Neutrophil (primary cell): ENCODE measurements around the gene ACVR2B.

Source experiments
- H3K27ac ChIP-seq: fragments of 200-600 bp; sonication (generic); 2 replicates; pipeline ENCODE4 v1.5.1; 2016; ENCODE audit warnings: mild to moderate bottlenecking, moderate library complexity
- H3K27me3 ChIP-seq: fragments of 200-600 bp; sonication (generic); 2 replicates; pipeline ENCODE4 v1.6.0; 2016; ENCODE audit warnings: mild to moderate bottlenecking
- H3K36me3 ChIP-seq: fragments of 200-600 bp; sonication (generic); 2 replicates; pipeline ENCODE4 v1.5.1; 2017
- H3K4me1 ChIP-seq, 2 experiments: fragments of 200-600 bp in 1 of 2; sonication (generic) in 1 of 2; 1 replicate in 1 of 2; 2 replicates in 1 of 2; pipeline versions ENCODE4 v1.5.1 to v1.6.1; 2013 to 2016; ENCODE audit warnings: low read depth in 1 of 2, low read length in 1 of 2, mild to moderate bottlenecking in 1 of 2, moderate library complexity in 1 of 2; ENCODE audit not compliant: control insufficient read depth in 1 of 2, insufficient read depth in 1 of 2
- H3K4me3 ChIP-seq, 2 experiments: fragments of 200-600 bp in 1 of 2; sonication (generic) in 1 of 2; 1 replicate in 1 of 2; 2 replicates in 1 of 2; pipeline ENCODE4 v1.5.1; 2013 to 2016; ENCODE audit warnings: low read depth in 1 of 2, low read length in 1 of 2, mild to moderate bottlenecking in 1 of 2, moderate library complexity in 1 of 2
- H3K9me3 ChIP-seq: fragments of 200-600 bp; sonication (generic); 2 replicates; pipeline ENCODE4 v1.5.1; 2016
- CTCF ChIP-seq: fragments of 200-600 bp; sonication (generic); IDR thresholded peaks from 2 replicates; pipeline ENCODE4 v1.5.1; 2016; ENCODE audit warnings: antibody characterized with exemption

The ACVR2B gene

GRCh38 chr3:38454178-38454883 is 641 bp downstream of the ACVR2B start:
- Histone ChIP-seq H3K4me1 (peaks cover 24 to 25% of the 10 kb centered on the region in 2 experiments), H3K36me3 (no peaks in the 10 kb centered on the region), H3K4me3 (peak overlapping the region; percentile 59 to 66), H3K9me3 (no peaks in the 10 kb centered on the region), H3K27me3 (peaks cover 82% of the 10 kb centered on the region), H3K27ac (no peak overlapping the region)
- no peak for TF ChIP-seq CTCF

DNA sequence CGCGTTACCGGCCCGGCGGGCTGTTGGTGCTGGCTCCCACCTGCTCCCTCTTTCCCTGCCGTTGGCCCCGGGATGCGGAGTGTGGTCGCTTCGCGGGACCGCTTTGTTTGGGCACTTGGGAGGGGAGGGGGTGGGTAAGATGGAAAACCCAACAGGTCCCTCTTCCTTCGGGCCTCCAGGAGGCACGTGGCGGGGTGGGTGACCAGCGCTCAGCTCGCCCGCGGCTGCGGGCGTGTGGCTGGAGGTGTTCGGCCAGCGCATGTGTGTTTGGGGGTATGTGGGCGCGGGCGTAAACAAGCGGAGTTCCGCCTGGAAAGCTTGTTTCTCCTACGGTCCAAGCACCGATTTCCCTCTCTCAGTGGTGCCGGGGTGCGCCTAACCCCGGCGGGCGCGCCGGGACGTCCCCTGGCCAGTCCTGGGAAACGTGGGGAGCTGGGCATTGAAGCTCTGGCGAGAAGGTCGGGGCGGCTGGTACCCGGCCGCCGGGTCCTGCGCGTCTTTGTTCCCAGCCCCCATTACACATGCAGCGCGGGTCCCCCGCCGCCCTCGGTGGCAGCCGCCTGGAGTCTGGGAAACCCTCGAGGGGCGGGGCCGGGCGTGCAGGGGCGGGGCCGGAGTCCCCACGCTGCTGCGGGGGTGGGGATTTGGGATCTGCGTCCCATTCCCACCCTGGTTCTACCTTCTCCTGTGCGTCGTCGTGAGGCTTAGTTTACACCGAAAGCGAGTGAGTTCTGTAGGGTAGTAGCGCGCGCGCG is 1.4 kb downstream of the ACVR2B start:
- Histone ChIP-seq H3K4me1 (peaks cover 24 to 25% of the 10 kb centered on the region in 2 experiments), H3K27me3 (peaks cover 80% of the 10 kb centered on the region), H3K27ac (no peak overlapping the region)

DNA sequence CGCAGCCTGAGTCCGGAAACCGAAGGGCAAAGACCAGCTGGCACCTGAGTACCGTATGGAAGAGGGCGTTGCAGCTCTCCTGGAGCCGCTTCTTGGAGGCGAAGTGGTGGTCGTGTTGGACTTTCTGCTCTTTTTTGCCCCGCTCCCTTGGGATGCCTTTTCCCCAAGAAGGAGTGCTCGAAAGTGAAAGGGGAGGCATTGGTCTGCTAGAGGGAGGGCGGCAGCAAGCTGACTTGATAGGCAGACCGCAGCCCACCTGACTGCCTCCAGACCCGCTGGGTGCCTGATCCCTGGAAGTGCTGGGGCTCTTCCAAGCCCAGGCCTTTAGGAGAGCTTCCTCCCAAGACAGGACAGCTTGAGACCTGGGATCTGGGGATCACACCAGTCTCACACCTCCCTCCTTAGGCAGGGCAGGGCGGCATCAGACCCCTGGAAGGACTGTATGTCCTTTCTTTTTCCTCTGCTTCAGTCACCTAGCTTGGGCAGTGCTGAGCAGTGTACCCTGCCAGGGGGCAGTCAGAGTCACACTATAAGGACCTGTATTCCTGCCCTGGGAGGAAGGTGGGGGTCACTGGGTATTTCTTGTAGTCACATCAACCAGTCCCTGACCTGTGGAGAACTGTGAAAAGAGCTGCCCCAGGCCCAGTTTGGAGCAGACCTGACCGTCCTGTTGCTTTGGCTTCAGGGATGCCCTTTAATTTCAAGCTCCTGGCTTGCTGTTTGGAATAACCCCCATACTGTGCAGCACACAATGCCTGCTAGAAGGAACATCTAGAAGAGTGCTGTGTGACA is 2.1 kb downstream of the ACVR2B start:
- no peak overlapping the region for H3K27ac ChIP-seq
- peaks cover 78% of the 10 kb centered on the region for H3K27me3 ChIP-seq
- H3K9me3 ChIP-seq: no peaks in the 10 kb centered on the region
- H3K4me3 ChIP-seq: peak overlapping the region; percentile 59 to 66
- H3K4me1 ChIP-seq: peaks cover 24 to 25% of the 10 kb centered on the region in 2 experiments
- no peaks in the 10 kb centered on the region for H3K36me3 ChIP-seq
- no peak for TF ChIP-seq CTCF

More for the DNA sequence above, 1.4 kb downstream of the ACVR2B start:
- no peaks in the 10 kb centered on the region for H3K9me3 ChIP-seq
- peak overlapping the region; percentile 59 to 66 for H3K4me3 ChIP-seq
- H3K36me3 ChIP-seq: no peaks in the 10 kb centered on the region
- no peak for TF ChIP-seq CTCF

DNA sequence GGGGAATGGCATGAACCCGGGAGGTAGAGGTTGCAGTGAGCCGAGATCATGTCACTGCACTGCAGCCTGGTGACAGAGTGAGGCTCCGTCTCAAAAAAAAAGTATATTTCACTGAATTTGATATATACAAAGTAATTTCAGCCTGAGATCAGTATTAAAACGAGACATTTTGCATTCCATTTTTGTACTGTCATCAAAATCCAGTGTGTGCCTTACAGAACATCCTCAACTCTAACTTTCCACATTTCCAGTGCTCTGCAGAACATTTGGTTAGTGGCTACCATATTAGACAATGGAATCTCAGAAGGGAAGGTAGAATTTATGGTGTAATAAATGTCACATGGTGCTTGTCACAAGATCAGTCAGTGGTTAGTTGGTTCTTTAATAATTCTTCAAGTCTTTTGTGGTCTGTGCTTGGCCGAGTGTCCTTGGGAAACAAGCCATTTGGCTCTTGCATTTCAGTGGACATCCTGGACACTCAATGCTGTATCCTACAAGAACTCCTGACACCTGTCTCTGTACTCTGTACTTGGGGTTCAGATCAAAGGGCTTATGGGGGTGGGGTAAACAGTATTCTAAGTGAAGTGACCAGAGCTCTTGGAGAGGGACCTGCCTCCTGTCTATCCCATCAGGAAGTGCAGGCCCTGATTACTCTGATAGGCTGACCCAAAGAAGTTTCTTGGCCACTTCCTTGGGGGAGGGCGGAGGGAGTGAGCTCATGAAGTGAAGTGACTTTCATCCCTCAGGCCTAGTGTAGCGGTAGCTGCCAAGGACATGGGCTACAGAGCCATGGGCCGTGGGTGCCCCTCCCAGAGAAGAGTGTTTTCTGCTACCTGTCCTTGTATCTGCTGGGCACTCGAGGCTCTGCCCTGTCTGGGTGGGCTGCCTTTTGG is 3.7 kb downstream of the ACVR2B start:
- Histone ChIP-seq H3K36me3 (no peaks in the 10 kb centered on the region), H3K27ac (no peak overlapping the region), H3K27me3 (peaks cover 69% of the 10 kb centered on the region), H3K4me3 (no peak overlapping the region), H3K4me1 (peaks cover 24 to 25% of the 10 kb centered on the region in 2 experiments), H3K9me3 (no peaks in the 10 kb centered on the region)
- TF ChIP-seq CTCF: no peak
